Adipocyte (in vitro differentiated cells): ENCODE results near the gene EDDM3A.

Experiments
- DNase-seq: peaks from one replicate; pipeline ENCODE4 v3.0.0-alpha.2; 2015; ENCODE audit warnings: low read depth
- H3K27me3 ChIP-seq: replicated peaks from 2 replicates; pipeline ENCODE4 v1.7.0; 2013; ENCODE audit warnings: mild to moderate bottlenecking, low read length, moderate library complexity; ENCODE audit not compliant: control insufficient read depth, insufficient read depth
- H3K36me3 ChIP-seq: 2 replicates; pipeline ENCODE4 v1.7.0; 2013; ENCODE audit warnings: low read length, mild to moderate bottlenecking, moderate library complexity; ENCODE audit not compliant: control insufficient read depth, insufficient read depth, severe bottlenecking
- H3K4me1 ChIP-seq: 2 replicates; pipeline ENCODE4 v1.7.0; 2013; ENCODE audit warnings: mild to moderate bottlenecking, low read length, moderate library complexity; ENCODE audit not compliant: control insufficient read depth, insufficient read depth
- H3K4me3 ChIP-seq: 2 replicates; pipeline ENCODE4 v1.7.0; 2013; ENCODE audit warnings: mild to moderate bottlenecking, low read length, moderate library complexity
- H3K9ac ChIP-seq: 2 replicates; pipeline ENCODE4 v1.7.0; 2013; ENCODE audit warnings: mild to moderate bottlenecking, low read length, moderate library complexity
- H3K9me3 ChIP-seq: 2 replicates; pipeline ENCODE4 v1.7.0; 2013; ENCODE audit warnings: mild to moderate bottlenecking, low read length, moderate library complexity; ENCODE audit not compliant: control insufficient read depth

The EDDM3A gene

DNA sequence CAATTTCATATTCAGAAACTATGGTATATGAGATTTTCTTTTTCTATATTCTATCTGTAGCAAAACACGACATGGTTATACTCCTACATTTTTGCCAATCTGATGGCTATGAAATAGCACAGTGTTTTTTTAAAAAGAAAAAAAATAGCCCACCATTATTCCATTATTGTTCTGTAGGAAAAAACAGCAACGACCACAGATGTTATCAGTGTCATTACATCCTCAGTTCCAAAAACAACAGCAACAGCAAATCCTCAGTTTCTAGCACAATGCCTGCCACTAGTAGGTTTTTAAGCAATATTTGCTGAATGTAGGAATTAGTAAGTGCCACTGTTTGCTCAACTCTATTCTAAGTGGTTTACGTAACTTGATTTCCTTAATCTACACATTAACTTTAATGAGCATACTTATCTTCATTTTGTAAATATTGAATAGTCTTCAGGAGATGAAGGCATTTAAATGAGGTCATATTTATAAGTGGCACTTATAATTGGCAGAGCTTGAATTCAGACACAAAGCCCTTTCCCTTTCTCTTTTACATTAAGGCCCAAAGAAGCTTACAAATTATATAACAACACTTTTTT, 43.6 kb downstream of the EDDM3A start:
- no peaks in the 10 kb centered on the region for H3K4me1 ChIP-seq
- no peak overlapping the region for H3K4me3 ChIP-seq
- H3K36me3 ChIP-seq: no peaks in the 10 kb centered on the region
- no peak overlapping the region for H3K9ac ChIP-seq
- peaks cover 9% of the 10 kb centered on the region for H3K27me3 ChIP-seq
- no peak for DNase-seq
- H3K9me3 ChIP-seq: no peaks in the 10 kb centered on the region

DNA sequence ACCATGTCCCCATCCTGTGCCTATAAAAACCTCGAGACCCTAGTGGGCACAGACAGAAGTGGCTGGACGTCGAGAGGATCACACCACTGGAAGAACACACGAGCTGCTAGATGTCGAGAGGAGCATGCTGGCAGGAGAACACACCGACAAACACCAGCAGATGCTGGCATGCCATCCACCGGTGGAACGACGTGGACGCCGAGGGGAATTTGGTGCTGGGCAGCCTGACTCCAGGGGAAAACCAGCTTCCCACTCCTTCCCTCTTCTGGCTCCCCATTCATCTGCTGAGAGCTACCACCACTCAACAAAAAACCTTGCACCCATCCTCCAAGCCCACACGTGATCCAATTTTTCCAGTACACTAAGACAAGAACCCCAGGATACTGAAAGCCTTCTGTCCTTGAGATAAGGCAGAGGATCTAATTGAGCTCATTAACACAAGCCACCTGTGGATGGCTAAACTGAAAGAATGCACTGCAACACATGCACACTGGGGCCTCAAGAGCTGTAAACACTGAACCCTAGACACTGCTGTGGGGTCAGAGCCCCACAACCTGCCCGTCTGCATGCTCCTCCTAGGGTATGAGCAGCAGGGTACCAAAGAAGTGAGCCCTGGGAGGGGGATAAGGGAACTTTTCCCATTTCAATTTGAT, 44.9 kb downstream of the EDDM3A start:
- no peaks in the 10 kb centered on the region for H3K36me3 ChIP-seq
- H3K27me3 ChIP-seq: peaks cover 9% of the 10 kb centered on the region
- no peaks in the 10 kb centered on the region for H3K9me3 ChIP-seq
- no peaks in the 10 kb centered on the region for H3K4me1 ChIP-seq
- no peak overlapping the region for H3K9ac ChIP-seq
- DNase-seq: no peak
- H3K4me3 ChIP-seq: no peak overlapping the region

DNA sequence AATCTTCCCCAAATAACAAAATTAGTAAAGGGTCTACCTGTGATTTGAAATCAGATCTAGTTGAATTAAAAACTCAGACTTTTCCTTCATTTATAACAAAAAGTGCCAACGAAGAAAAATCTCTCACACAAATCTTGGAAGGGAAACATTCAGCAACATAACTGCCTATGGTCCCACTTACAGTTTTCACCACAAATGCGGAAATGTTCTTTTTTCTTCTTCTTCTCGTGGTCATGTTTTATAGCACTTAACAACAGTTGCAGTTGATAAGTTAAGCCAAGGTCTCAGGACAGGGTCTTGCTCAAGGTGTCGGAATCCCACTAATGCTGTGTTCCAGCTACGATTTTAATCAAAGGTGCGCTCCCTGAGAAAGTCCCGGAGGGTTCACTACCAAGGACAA, 45.5 kb downstream of the EDDM3A start:
- Histone ChIP-seq H3K36me3 (no peaks in the 10 kb centered on the region), H3K9ac (no peak overlapping the region), H3K9me3 (no peaks in the 10 kb centered on the region), H3K27me3 (peaks cover 9% of the 10 kb centered on the region), H3K4me3 (no peak overlapping the region), H3K4me1 (no peaks in the 10 kb centered on the region)
- DNase-seq: no peak

DNA sequence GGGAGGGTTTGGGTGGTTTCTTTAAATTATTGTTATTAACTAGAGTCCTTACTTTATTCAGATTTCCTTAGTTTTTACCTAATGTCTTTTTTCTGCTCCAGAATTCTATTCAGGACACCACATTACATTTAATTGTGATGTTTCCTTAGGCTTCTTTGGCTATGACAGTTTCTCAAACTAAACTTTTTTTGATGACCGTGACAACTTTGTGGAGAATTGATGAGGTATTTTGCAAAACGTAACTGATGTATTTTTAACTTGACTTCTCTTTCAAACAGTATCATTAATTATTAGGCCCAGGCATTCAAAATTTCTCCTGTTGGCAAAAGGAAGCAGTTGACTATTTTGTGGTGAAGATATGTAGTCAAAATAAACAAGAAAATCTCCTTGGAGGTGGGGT, 45.9 kb downstream of the EDDM3A start:
- Histone ChIP-seq H3K27me3 (peaks cover 5% of the 10 kb centered on the region), H3K9ac (no peak overlapping the region), H3K4me3 (no peak overlapping the region), H3K4me1 (no peaks in the 10 kb centered on the region), H3K36me3 (no peaks in the 10 kb centered on the region), H3K9me3 (no peaks in the 10 kb centered on the region)
- no peak for DNase-seq

DNA sequence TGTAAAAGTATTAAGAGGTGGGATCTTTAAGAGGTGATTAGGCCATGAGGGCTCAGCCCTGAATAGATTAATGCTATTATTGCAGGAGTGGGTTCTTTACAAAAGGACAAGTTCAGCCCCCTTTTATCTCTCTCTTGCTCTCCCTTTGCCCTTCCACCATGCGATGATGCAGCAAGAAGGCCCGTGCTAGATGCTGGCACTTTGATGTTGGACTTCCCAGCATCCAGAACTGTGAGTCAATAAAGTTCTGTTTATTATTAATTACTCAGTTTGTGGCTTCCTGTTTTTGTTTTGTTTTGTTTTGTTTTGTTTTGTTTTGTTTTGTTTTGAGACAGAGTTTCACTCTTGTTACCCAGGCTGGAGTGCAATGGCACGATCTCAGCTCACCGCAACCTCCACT, 46.9 kb downstream of the EDDM3A start:
- H3K9me3 ChIP-seq: no peaks in the 10 kb centered on the region
- no peaks in the 10 kb centered on the region for H3K4me1 ChIP-seq
- DNase-seq: no peak
- H3K4me3 ChIP-seq: no peak overlapping the region
- H3K9ac ChIP-seq: no peak overlapping the region
- H3K36me3 ChIP-seq: no peaks in the 10 kb centered on the region
- H3K27me3 ChIP-seq: peaks cover 3% of the 10 kb centered on the region

DNA sequence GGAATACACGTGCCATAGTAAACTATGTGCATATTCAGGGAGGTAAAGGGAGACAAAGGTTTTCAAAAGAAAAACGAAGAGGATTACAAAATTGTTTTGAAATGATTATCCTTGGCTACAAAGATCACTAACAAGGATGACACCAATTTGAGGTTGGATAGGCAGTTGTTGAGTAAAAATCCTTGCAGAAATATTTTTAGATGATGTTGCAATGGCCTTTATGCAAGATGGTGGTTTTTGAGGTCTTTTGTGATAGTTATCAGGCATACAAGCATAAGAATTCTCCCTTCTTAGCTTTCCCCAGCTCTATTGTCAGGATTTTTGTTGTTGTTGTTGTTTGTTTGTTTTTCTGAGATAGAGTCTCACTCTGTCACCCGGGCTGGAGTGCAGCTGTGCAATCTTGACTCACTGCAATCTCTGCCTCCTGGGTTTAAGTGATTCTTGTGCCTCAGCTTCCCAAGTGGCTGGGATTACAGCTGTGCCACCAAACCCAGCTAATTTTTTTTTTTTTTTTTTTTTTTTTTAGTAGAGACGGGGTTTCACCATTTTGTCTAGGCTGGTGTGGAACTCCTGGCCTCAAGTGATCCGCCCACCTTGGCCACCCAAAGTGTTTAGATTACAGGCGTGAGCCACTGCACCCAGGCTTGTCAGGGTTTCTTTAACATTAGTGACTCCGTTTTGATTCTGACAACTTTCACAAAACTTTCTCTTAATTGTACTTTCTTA, 49.1 kb downstream of the EDDM3A start:
- H3K27me3 ChIP-seq: peaks cover 4% of the 10 kb centered on the region
- H3K36me3 ChIP-seq: no peaks in the 10 kb centered on the region
- no peak overlapping the region for H3K4me3 ChIP-seq
- no peak overlapping the region for H3K9ac ChIP-seq
- no peaks in the 10 kb centered on the region for H3K4me1 ChIP-seq
- DNase-seq: no peak
- H3K9me3 ChIP-seq: no peaks in the 10 kb centered on the region

DNA sequence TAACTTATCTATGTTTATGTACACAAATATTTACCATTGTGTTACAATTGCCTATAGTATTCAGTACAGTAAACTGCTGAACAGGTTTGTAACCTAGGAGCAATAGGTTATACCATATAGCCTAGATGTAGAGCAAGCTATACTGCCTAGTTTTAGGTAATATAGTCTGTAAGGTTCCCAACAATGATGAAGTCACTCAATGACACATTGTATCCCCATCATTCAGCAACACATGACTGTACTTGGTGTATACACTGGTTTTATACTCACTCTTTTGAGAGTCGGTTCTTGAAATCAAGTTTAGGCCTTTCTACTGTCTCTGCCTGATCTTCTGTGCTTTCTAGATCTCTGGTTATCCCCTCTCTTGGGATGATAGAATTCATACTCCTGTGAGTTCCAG, 51.5 kb downstream of the EDDM3A start:
- peaks cover 14% of the 10 kb centered on the region for H3K27me3 ChIP-seq
- no peak overlapping the region for H3K4me3 ChIP-seq
- no peaks in the 10 kb centered on the region for H3K36me3 ChIP-seq
- no peaks in the 10 kb centered on the region for H3K4me1 ChIP-seq
- H3K9me3 ChIP-seq: no peaks in the 10 kb centered on the region
- no peak overlapping the region for H3K9ac ChIP-seq
- DNase-seq: no peak
